Fibroblast of the aortic adventitia (primary cell): ENCODE measurements around the gene MAP4K4. TPM values are rescaled to one million over a fixed set of nuclear protein-coding genes. Genes with fewer than 3 reads are reported as not detected.

ENCODE experiments used
- DNase-seq: peaks from one replicate; pipeline ENCODE4 v3.0.0-alpha.2; 2010; ENCODE audit warnings: low read depth
- H3K4me3 ChIP-seq: 2 replicates; pipeline ENCODE4 v1.5.1; 2011; ENCODE audit warnings: low read depth, mild to moderate bottlenecking, control low read depth, low read length, moderate library complexity
- total RNA-seq: library from RNA; depleted of rRNA; stranded (reverse); fragments of >200 nt; gene quantifications from 2 replicates; pipeline ENCODE4 v1.2.3, GENCODE V29; 2012; ENCODE audit warnings: low replicate concordance
- TF ChIP-seq, protein P1 (sequence below): IDR thresholded peaks from 2 replicates; pipeline ENCODE4 v1.5.1; 2011; ENCODE audit warnings: mild to moderate bottlenecking, low read length, control low read depth, inconsistent platforms; ENCODE audit not compliant: insufficient read depth

The MAP4K4 gene
- total RNA-seq, 1 donor: 208 TPM

DNA sequence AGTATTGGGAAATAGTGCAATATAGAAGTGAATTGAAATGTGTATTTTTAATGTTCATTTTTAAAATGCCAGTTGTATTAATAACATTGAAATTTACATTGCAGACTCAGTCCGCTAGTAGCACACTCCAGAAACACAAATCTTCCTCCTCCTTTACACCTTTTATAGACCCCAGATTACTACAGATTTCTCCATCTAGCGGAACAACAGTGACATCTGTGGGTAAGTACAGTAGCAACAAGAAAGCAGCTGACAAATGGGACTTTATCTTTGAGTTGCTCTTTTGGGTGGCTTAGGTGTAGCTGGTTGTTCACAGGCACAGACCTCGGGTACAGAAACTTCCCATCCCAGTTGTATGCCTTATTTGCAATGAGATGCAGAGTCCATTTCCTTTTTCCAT, 176.0 kb downstream of the MAP4K4 start:
- H3K4me3 ChIP-seq: no peak overlapping the region
- no peak for DNase-seq
- TF ChIP-seq, protein P1, sequence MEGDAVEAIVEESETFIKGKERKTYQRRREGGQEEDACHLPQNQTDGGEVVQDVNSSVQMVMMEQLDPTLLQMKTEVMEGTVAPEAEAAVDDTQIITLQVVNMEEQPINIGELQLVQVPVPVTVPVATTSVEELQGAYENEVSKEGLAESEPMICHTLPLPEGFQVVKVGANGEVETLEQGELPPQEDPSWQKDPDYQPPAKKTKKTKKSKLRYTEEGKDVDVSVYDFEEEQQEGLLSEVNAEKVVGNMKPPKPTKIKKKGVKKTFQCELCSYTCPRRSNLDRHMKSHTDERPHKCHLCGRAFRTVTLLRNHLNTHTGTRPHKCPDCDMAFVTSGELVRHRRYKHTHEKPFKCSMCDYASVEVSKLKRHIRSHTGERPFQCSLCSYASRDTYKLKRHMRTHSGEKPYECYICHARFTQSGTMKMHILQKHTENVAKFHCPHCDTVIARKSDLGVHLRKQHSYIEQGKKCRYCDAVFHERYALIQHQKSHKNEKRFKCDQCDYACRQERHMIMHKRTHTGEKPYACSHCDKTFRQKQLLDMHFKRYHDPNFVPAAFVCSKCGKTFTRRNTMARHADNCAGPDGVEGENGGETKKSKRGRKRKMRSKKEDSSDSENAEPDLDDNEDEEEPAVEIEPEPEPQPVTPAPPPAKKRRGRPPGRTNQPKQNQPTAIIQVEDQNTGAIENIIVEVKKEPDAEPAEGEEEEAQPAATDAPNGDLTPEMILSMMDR: no peak

DNA sequence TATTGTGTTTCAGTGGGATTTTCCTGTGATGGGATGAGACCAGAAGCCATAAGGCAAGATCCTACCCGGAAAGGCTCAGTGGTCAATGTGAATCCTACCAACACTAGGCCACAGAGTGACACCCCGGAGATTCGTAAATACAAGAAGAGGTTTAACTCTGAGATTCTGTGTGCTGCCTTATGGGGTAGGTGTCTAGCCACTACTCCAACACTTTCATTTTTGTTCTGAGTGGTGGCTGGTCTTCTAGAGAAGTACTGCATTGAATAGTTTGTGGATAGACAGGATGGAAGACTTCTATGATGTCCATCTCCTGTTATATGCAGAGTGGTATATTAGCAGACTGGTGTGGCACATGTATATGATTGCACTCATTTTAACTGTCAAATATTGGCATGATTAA, 176.6 kb downstream of the MAP4K4 start:
- TF ChIP-seq, protein P1: no peak
- no peak overlapping the region for H3K4me3 ChIP-seq
- no peak for DNase-seq

DNA sequence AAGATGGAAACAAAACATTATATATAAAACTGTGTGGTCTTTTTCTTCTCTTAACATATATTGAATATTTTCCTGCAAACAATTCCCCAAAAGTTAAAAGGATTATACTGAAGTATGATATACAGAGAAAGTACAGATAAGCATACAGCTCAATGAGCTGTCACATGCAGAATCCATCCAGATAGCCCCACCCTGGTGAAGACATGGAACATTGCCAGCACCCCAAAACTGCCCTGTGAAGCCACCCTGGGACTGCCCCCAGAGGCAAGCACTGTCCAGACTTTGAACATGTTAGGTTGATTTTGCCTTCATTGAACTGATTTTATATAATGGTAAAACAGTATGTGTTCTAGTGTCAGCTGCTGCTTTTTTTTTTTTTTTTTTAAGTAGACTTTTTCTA, 182.0 kb downstream of the MAP4K4 start:
- TF ChIP-seq, protein P1: no peak
- H3K4me3 ChIP-seq: no peak overlapping the region
- DNase-seq: no peak

DNA sequence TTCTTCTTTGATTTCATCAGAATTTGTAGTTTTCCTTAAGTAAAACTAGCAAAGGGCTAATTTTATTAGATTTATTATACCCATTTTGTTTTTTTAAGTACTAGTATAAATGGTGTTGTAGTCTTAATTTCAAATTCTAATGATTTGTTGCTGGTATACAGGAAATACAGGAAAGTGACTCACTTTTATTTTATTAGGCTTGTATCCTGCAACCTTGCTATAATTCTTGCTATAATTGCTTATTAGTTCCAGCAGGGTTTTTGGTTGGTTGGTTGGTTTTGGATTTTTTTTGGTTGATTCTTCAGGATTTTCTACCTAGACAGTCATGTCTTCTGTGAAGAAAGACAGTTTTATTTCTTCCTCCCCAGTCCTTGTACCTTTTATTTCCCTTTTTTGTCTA, 183.6 kb downstream of the MAP4K4 start:
- DNase-seq: no peak
- H3K4me3 ChIP-seq: no peak overlapping the region
- TF ChIP-seq, protein P1: no peak

DNA sequence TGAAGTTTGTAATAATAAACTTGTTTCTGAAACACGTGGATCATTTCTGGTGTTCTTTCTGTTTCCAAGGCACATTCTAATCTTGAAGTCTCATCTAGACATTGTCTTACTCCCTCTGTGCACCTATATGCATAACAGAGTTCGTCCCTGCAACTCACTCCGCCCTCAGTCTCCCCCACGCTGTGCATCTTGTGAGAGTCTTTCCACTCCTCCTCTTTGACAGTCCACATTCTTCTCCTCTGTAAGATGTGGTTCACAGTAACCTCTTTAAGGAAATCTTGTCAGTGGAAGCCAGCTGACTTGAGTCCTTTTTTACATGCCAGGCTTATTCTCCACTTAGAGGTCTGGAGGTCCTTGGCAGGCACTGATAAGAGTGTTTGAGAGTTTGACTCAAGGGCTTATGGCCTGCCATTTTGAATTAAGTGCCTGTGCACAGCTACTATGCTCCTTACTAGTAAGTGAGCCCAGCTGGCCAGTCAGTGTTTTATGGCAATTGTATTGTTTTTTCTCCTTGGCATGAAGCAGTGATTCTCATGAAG, 185.3 kb downstream of the MAP4K4 start:
- peak; percentile 26 for DNase-seq
- H3K4me3 ChIP-seq: no peak overlapping the region
- TF ChIP-seq, protein P1: no peak

DNA sequence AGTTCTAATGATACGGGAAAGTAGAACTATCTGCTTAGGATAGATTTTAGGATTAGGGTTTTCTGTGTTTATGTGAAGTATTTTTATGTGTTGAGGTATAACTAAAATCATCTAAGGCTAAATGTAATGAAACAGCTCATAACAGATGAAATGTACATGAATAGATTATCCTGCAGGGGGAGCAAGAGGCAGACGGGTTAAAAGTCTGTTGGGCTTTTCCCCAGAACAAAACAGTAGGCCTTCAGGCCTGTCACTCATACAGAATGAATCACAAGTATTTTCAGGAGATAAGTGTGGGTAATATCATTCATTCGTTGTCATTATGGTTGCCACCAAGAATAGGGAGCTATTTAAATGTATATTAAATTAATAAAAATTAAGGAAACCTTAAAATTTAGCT, 186.4 kb downstream of the MAP4K4 start:
- TF ChIP-seq, protein P1: peak; percentile 70
- DNase-seq: peak; percentile 78
- no peak overlapping the region for H3K4me3 ChIP-seq

DNA sequence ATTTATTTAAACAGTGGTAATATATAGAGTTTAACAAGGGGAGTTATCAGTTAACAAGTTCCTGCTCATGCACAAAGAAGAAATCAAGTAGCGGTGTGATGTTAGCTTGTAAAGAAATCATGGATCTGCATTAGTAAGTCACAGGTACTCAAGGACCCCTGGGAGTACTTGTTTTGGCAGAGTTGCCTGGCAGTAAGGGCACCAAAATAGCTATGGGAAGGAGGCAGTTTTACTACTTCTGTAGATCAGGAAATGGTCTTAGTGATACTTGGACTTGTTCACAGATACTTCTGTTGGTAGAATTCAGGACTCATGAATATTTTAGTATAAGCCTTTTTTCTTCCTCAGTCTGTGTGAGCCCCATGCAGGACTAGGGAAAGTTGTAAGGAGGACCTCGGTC, 186.9 kb downstream of the MAP4K4 start:
- no peak for DNase-seq
- H3K4me3 ChIP-seq: no peak overlapping the region
- TF ChIP-seq, protein P1: no peak
